ENCODE data around the gene FBXL19. TPM values are rescaled to one million over a fixed set of nuclear protein-coding genes. Genes with fewer than 3 reads are reported as not detected.

The FBXL19 gene
- total and polyA plus RNA-seq, 2 of the 13 experiments (the other 11 are each of a cell fraction or from before 2014, with no cell fraction given) = 6.0 to 13.7 TPM

DNA sequence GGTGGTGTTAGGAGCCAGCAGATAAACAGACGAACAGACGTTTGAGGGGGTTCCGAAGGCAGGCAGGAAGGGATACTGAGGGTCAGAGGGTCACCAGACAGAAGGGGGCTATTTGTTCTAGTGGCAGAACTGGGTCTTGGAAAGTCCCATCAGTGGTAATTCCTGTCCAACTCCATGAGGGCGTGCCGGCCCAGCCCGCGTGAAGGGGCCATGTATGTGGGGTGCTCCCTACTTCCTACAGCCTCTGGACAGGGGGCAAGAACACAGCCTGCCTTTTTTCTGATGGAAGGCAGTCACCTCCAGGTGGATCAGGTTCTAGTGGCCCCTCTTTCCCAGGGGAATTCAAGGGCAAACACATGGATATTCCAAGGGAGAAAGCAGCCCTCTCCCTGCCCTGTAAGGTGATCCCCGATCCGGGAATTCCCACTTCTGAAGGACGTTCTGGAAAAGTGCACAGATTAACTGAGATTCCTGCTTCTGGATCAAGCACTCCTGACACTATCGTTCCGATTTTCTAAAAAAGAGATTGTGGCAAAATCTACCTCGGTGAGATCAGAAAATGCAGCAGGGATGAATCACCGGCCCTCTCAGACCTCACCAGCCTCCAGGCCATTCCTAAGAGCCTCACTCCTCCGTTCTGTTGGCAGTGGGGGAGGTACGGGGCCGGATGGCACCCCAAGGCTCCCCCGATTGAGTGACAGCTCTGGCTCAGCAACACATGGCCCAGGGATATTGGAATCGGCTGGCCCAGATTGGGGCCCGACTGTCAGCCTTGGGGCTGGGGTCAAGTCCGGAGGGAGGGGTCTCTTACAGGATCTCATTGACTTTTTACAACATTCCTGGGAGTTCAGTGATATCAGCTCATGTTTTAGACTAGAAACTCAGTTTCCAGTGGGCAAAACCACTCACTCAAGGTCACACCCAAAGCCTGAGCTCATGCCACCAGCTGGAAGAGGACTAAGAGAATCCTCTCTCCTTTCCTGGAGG, 74.6 kb downstream of the FBXL19 start (continued):
- TF ChIP-seq, protein P1, sequence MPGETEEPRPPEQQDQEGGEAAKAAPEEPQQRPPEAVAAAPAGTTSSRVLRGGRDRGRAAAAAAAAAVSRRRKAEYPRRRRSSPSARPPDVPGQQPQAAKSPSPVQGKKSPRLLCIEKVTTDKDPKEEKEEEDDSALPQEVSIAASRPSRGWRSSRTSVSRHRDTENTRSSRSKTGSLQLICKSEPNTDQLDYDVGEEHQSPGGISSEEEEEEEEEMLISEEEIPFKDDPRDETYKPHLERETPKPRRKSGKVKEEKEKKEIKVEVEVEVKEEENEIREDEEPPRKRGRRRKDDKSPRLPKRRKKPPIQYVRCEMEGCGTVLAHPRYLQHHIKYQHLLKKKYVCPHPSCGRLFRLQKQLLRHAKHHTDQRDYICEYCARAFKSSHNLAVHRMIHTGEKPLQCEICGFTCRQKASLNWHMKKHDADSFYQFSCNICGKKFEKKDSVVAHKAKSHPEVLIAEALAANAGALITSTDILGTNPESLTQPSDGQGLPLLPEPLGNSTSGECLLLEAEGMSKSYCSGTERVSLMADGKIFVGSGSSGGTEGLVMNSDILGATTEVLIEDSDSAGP (CRISPR knock-in tag; IDR thresholded peaks at IDR 0.05; ENCODE audit: borderline replicate concordance) = peak; percentile 85; the same call in 1 of the 2 replicates
- TF ChIP-seq, protein P2, sequence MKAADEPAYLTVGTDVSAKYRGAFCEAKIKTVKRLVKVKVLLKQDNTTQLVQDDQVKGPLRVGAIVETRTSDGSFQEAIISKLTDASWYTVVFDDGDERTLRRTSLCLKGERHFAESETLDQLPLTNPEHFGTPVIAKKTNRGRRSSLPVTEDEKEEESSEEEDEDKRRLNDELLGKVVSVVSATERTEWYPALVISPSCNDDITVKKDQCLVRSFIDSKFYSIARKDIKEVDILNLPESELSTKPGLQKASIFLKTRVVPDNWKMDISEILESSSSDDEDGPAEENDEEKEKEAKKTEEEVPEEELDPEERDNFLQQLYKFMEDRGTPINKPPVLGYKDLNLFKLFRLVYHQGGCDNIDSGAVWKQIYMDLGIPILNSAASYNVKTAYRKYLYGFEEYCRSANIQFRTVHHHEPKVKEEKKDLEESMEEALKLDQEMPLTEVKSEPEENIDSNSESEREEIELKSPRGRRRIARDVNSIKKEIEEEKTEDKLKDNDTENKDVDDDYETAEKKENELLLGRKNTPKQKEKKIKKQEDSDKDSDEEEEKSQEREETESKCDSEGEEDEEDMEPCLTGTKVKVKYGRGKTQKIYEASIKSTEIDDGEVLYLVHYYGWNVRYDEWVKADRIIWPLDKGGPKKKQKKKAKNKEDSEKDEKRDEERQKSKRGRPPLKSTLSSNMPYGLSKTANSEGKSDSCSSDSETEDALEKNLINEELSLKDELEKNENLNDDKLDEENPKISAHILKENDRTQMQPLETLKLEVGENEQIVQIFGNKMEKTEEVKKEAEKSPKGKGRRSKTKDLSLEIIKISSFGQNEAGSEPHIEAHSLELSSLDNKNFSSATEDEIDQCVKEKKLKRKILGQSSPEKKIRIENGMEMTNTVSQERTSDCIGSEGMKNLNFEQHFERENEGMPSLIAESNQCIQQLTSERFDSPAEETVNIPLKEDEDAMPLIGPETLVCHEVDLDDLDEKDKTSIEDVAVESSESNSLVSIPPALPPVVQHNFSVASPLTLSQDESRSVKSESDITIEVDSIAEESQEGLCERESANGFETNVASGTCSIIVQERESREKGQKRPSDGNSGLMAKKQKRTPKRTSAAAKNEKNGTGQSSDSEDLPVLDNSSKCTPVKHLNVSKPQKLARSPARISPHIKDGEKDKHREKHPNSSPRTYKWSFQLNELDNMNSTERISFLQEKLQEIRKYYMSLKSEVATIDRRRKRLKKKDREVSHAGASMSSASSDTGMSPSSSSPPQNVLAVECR (CRISPR knock-in tag; IDR thresholded peaks at IDR 0.05; ENCODE audit: borderline replicate concordance) = 0 out of 2 replicates have a peak, but pooled peaks have one; percentile 24
- TF ChIP-seq, protein P3, sequence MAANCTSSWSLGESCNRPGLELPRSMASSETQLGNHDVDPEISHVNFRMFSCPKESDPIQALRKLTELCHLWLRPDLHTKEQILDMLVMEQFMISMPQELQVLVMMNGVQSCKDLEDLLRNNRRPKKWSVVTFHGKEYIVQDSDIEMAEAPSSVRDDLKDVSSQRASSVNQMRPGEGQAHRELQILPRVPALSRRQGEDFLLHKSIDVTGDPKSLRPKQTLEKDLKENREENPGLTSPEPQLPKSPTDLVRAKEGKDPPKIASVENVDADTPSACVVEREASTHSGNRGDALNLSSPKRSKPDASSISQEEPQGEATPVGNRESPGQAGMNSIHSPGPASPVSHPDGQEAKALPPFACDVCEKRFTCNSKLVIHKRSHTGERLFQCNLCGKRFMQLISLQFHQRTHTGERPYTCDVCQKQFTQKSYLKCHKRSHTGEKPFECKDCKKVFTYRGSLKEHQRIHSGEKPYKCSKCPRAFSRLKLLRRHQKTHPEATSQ (CRISPR knock-in tag; IDR thresholded peaks at IDR 0.05; ENCODE audit: borderline replicate concordance) = no peak; the same call in 1 of the 2 replicates
- TF ChIP-seq ZSCAN31 (CRISPR knock-in tag; IDR thresholded peaks at IDR 0.05; ENCODE audit: low read depth) = peak; percentile 12; the same call in 1 of the 2 replicates
- no peak for TF ChIP-seq ZNF282 (IDR thresholded peaks at IDR 0.05; ENCODE audit: partially characterized antibody)
- no peak for TF ChIP-seq AGO1 (IDR thresholded peaks at IDR 0.05; ENCODE audit: low read depth, low read length, poor library complexity, severe bottlenecking)
- peak; percentile 35; the same call in 1 of the 2 replicates for TF ChIP-seq FOXC1 (CRISPR knock-in tag; IDR thresholded peaks at IDR 0.05; ENCODE audit: borderline replicate concordance)
- TF ChIP-seq CCAR2 (optimal IDR thresholded peaks at IDR 0.05; ENCODE audit: low read depth, low read length) = no peak
- TF ChIP-seq HOXA7 (CRISPR knock-in tag; IDR thresholded peaks at IDR 0.05) = no peak
- TF ChIP-seq MEIS1 (CRISPR knock-in tag; IDR thresholded peaks at IDR 0.05; ENCODE audit: borderline replicate concordance) = peak; percentile 15
- TF ChIP-seq ZNF746 (CRISPR knock-in tag; IDR thresholded peaks at IDR 0.05) = no peak
- TF ChIP-seq, protein P4, sequence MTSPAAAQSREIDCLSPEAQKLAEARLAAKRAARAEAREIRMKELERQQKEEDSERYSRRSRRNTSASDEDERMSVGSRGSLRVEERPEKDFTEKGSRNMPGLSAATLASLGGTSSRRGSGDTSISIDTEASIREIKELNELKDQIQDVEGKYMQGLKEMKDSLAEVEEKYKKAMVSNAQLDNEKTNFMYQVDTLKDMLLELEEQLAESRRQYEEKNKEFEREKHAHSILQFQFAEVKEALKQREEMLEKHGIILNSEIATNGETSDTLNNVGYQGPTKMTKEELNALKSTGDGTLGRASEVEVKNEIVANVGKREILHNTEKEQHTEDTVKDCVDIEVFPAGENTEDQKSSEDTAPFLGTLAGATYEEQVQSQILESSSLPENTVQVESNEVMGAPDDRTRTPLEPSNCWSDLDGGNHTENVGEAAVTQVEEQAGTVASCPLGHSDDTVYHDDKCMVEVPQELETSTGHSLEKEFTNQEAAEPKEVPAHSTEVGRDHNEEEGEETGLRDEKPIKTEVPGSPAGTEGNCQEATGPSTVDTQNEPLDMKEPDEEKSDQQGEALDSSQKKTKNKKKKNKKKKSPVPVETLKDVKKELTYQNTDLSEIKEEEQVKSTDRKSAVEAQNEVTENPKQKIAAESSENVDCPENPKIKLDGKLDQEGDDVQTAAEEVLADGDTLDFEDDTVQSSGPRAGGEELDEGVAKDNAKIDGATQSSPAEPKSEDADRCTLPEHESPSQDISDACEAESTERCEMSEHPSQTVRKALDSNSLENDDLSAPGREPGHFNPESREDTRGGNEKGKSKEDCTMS (CRISPR knock-in tag; conservative IDR thresholded peaks at IDR 0.05) = no peak
- TF ChIP-seq FLYWCH1 (CRISPR knock-in tag; IDR thresholded peaks at IDR 0.05) = no peak
- TF ChIP-seq CENPT (CRISPR knock-in tag; IDR thresholded peaks at IDR 0.05; ENCODE audit: low read depth) = 0 out of 2 replicates have a peak, but pooled peaks have one; percentile 13
- TF ChIP-seq ZNF546 (CRISPR knock-in tag; conservative IDR thresholded peaks at IDR 0.05) = no peak

Measured in HepG2 (cell line).